Lower leg skin (tissue), 4 donors: ENCODE results near the gene MUC2. TPM values are rescaled to one million over a fixed set of nuclear protein-coding genes. Genes with fewer than 3 reads are reported as not detected.

Experiments
- DNase-seq, 2 donors: peaks; one replicate each; pipeline ENCODE4 v3.0.0-alpha.2; 2019; ENCODE audit warnings: low spot score in 2 of 2
- H3K4me3 ChIP-seq: fragments of 200-600 bp; sonication (generic); 2 replicates; pipeline ENCODE4 v1.5.1; 2017; ENCODE audit warnings: mild to moderate bottlenecking, low read depth; ENCODE audit not compliant: poor library complexity, severe bottlenecking
- POLR2A ChIP-seq, 2 donors: fragments of 450-650 bp; IDR thresholded peaks; one replicate each; pipeline ENCODE4 v1.6.1; 2016 to 2017; ENCODE audit warnings: antibody characterized with exemption in 2 of 2, mild to moderate bottlenecking in 1 of 2, moderate library complexity in 1 of 2
- WGBS, 2 donors: methylation state at CpG; one replicate each; pipeline ENCODE4 v1.1.5; 2018; 5-methylcytosine and 5-hydroxymethylcytosine counted together
- intact Hi-C: fragments of 100-400 bp; cut with DNase I; formaldehyde crosslinking; loops from one replicate; pipeline ENCODE4 v1.15.0; 2023; ENCODE audit warnings: low total_unique reads
- total RNA-seq, 4 donors: library from RNA; depleted of rRNA; stranded (reverse); fragments of >200 nt; gene quantifications; one replicate each; pipeline ENCODE4 v1.1.0, GENCODE V29; 2016
- TF ChIP-seq, protein P1 (sequence below), 3 donors: fragments of 450-650 bp; IDR thresholded peaks; one replicate each; pipeline ENCODE4 v1.5.1; 2016; ENCODE audit warnings: antibody characterized with exemption in 3 of 3, mild to moderate bottlenecking in 3 of 3, moderate library complexity in 2 of 3

The MUC2 gene
- total RNA-seq, 4 donors from 2014 or later: 0.02 TPM; not detected in 3

DNA sequence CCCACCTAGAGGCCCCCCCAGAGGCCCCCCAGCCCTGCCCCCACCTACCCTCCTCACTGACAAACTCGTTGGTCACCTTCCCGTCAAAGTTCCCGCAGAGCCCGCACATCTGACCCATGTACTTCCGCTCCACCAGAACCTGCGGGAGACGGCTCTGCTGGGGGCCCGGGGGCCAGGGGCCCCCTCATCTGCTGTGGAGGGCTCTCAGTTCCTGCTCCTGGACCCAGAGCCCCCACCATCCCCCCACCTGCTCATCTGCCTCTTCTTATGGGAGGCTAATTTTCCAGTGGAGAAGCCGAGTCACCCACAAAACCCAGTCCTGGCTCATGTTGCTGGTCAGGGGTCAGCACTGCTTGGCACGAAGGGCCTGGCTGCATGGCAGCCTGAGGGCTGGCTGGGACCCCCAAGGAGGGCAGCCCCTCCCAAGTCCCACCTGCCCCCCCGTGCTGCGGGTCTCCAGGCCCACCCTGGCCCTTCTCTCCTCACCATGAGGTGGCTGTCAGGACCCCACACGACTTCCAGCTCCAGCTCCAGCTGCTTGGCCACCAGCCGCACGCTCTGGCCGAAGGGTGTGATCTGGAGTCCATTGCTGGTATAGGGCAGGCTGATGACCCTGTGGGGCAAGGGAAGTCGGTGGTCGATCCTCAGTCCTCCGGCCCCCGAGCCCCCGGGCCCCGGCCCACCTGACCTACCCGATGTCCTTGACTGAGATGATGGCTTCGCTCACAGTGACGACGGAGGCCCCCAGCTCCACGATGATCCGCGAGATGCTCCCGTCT is 43.4 kb upstream of the MUC2 start:
- no peak for DNase-seq
- intact Hi-C loops: no loop called here
- 75 to 77% methylated on average over 25 to 26 of the region's 30 CpGs for WGBS, 2 donors

DNA sequence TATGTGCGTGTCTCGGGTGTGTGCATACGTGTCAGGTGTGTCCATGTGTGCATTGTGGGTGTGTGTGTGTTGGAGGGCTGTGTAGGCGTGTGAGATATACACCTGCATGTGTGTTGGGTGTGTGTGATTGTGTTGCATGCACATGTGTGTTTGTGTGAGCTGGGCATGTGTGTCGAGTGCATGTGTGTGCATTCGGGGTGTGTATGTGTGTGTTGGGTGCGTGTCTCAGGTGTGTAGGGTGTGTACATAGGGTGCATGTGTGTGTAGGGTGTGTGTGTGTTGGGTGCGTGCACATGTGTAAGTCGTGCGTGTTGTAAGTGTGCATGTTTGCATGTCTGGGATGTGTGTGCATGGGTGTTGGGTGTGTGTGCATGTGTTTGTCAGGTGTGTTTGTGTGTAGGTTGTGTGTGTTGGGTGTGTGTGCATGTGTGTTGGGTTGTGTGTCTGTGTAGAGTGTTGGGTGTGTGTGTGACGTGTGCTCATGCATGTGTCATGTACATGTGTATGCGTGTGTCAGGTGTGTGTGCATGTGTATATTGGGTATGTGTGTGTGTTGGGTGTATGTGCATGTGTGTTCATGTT is 42.3 kb upstream of the MUC2 start:
- intact Hi-C loops: no loop called here
- no peak for TF ChIP-seq POLR2A (IDR thresholded peaks at IDR 0.05)
- TF ChIP-seq, protein P1, sequence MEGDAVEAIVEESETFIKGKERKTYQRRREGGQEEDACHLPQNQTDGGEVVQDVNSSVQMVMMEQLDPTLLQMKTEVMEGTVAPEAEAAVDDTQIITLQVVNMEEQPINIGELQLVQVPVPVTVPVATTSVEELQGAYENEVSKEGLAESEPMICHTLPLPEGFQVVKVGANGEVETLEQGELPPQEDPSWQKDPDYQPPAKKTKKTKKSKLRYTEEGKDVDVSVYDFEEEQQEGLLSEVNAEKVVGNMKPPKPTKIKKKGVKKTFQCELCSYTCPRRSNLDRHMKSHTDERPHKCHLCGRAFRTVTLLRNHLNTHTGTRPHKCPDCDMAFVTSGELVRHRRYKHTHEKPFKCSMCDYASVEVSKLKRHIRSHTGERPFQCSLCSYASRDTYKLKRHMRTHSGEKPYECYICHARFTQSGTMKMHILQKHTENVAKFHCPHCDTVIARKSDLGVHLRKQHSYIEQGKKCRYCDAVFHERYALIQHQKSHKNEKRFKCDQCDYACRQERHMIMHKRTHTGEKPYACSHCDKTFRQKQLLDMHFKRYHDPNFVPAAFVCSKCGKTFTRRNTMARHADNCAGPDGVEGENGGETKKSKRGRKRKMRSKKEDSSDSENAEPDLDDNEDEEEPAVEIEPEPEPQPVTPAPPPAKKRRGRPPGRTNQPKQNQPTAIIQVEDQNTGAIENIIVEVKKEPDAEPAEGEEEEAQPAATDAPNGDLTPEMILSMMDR (IDR thresholded peaks at IDR 0.05): no peak
- no peak for DNase-seq
- 93% methylated on average over 12 of the region's 12 CpGs for WGBS, 2 donors
- no peak overlapping the region for H3K4me3 ChIP-seq

More for the DNA sequence above, 43.4 kb upstream of the MUC2 start:
- H3K4me3 ChIP-seq: no peak overlapping the region
- TF ChIP-seq, protein P1 (IDR thresholded peaks at IDR 0.05): no peak
- TF ChIP-seq POLR2A (IDR thresholded peaks at IDR 0.05): no peak

DNA sequence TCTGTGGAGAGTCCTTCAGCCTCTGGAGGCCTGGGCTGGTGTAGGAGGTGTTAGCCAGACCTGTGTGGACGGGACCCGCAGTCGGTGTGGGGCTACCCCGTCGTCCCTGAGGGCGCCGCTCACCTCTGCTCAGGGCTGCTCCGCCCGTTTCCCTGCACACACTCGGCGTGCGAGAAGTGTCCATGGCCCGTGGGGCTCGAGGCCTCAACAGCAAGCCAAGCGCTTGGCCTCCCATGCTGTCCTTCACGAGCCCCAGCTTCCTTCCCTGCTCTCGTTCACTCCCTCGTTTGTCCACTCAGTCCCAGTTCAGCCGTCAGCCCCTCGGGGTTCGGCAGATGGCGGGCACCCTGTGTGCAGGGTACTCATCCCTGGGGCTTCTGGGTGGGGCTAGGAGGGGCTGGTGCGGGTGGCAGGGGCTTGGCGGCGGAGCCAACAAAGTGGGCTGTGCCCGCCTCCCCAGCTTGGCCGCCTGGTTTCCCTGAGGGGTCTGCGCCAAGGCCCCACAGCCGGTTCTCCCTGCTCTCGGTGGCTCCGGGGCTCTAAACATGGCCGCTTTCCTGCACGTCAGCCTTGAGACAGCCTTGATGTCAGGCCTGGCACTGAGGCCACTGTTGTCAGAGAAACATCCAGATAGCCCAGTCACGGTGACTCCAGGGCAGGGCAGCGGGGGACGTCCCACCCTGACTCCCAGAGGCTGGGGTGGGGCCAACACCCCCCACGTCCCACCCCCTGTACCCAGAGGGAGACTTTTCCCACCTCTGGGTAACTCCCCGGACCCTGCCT is 41.5 kb upstream of the MUC2 start:
- intact Hi-C loops: no loop called here
- DNase-seq: no peak
- 52 to 54% methylated on average over 32 to 38 of the region's 38 CpGs for WGBS, 2 donors
- no peak overlapping the region for H3K4me3 ChIP-seq
- TF ChIP-seq, protein P1 (IDR thresholded peaks at IDR 0.05): no peak
- no peak for TF ChIP-seq POLR2A (IDR thresholded peaks at IDR 0.05)

DNA sequence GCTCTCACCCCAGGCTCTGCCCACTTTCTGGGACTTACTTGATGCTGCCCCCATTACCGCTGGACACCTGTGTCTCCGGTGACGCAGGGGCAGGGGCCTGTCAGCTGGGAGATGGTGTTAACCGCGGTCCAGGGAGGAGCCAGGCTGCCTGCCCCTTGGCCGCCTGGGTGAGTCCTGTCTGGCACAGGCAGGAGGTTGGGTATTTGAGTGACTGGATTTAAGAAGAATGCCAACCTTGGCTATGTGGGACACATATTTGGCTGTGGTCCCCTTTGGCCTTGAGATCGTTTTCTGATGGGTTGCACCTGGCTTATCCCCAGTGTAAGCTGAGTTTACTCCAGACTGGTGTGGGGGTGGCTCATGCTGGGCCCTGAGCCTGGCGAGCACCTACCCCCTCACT is 40.7 kb upstream of the MUC2 start:
- WGBS, 2 donors: 67 to 69% methylated on average over 8 of the region's 8 CpGs
- H3K4me3 ChIP-seq: no peak overlapping the region
- no peak for DNase-seq
- intact Hi-C loops: no loop called here
- no peak for TF ChIP-seq POLR2A (IDR thresholded peaks at IDR 0.05)
- TF ChIP-seq, protein P1 (IDR thresholded peaks at IDR 0.05): no peak

DNA sequence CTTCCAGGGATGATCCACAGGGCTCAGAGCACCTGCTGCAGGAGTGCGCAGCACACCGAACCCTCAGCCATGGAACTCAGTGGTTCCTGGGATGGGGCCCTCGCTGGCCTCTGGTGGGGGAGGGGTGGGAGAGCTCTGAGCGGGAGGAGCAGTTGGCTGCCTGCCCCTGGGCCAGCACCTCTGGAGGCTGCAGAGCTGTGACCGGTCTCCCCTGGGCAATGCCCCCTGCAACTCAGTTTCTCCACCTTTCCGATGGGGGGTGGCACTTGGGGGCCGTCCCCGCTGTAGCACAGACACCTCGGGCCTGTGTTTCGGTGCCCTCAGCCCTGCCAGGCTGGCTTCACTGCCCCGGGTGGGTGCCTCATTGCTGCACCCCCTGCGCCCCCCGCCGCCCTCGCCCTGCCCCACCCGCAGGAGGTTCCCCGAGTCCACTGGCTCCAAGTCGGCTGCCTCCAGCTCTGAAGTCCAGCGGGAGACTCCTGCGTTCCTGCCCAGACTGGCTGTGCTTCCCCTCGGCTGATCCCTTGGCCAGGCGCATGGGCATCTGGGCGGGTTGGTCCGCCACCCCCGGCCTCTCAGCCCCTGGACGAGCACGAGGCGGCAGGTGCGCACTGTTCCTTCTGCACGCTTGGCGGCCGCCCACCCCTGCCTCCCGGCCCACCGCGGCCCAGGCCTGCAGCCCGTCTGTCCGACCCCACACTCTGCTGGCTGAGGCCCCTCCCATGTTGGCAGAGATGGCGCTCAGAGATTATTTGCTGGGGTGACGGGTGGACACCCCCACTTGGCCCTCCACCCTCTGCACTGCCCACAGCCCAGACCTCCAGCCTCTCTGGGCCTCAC is 40.0 kb upstream of the MUC2 start:
- DNase-seq: no peak
- H3K4me3 ChIP-seq: no peak overlapping the region
- 66% methylated on average over 34 to 35 of the region's 39 CpGs for WGBS, 2 donors
- intact Hi-C loops: no loop called here
- TF ChIP-seq POLR2A (IDR thresholded peaks at IDR 0.05): no peak
- TF ChIP-seq, protein P1 (IDR thresholded peaks at IDR 0.05): no peak
